ENCODE results near the gene VCL.
"Not testable (repeated sequence)": the region's sequence is repeated elsewhere in the genome, so short reads cannot be mapped to it uniquely, and the experiment has no call there.

The VCL gene

GRCh38 chr10:74113546-74113945 lies 115.6 kb downstream of the VCL start:
- no peak for DNase-seq

GRCh38 chr10:74114041-74114448 lies 116.1 kb downstream of the VCL start:
- no peak for DNase-seq

GRCh38 chr10:74117738-74118137 lies 119.8 kb downstream of the VCL start:
- DNase-seq: no peak

- DNase-seq: no peak
Measured at GRCh38 chr10:74118804-74119203, 120.9 kb downstream of the VCL start.

DNA sequence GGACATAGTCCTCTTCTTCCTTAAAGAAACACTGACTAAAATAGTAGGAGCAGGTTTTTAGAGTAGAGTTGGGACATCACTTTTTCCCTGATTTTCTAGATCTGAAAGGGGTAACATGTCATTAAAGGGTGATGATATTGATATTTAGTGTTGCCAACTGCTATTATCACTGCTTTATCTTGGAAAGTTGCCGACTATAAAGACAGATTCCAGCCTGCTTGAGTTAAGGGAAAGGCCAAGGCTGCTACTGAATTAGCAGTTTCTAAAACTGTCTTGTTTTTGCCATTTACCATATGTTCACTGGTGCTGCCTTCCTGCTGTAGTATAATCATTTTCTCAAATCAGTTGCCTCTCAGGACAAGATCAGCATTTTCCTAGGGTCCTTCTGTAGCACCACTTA lies 123.0 kb downstream of the VCL start:
- no peak for DNase-seq

- no peak for DNase-seq
Measured at GRCh38 chr10:74121368-74121767, 123.5 kb downstream of the VCL start.

DNA sequence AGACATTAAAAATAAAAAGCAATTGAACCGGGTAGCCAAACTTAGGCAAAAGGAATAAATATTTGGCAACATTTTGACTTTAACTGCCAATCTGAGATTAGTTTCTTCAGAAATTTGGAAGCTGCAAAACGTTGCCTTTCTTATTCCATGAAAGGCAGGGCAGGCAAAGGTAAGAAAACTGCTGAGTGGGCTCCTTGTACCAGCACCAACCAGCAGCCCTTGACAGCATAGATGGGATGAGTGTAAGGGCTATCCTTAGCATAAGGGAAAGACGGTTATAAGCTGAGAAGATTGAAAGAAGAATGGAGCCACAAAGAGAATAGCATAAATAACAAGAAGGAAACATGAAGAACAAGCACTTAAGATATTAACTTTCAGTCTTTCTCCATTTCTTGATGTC lies 124.1 kb downstream of the VCL start:
- DNase-seq: no peak

GRCh38 chr10:74123081-74123480 lies 125.2 kb downstream of the VCL start:
- DNase-seq: no peak

GRCh38 chr10:74133923-74134820 lies 136.3 kb downstream of the VCL start:
- DNase-seq: no peak

DNA sequence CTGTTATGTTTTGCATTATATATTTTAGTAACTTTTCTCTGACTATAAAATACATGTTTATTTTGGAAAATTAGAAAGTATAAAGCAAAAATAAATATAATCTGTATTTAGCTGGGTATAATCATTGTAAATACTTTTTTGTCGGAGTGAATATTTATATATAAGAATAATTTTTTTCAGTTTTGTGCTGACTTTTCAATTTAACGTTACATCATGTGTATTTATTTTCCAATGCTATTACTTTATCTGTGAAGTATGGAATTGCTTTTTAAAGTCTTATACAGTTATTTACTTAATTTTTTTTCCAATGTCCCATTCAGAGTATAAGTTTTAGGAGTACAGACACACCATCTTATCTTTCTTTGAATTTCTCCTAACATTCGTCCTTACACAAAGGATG lies 137.5 kb downstream of the VCL start:
- no peak for DNase-seq

GRCh38 chr10:74137992-74138391 lies 140.1 kb downstream of the VCL start:
- DNase-seq: no peak

DNA sequence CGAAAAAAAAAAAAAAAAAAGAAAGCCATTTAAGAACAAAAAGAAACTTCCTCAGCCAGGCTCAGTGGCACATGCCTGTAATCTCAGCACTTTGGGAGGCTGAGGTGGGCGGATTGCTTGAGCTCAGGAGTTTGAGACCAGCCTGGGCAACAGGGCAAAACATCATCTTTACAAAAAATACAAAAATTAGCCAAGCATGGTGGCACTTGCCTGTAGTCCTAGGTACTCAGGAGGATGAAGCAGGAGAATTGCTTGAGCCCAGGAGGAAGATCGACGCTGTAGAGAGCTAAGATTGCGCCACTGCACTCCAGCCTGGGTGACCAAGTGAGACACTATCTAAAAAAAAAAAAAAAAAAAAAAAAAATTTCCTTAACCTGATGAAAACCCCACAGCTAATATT lies 140.7 kb downstream of the VCL start:
- not testable (repeated sequence) for DNase-seq

DNA sequence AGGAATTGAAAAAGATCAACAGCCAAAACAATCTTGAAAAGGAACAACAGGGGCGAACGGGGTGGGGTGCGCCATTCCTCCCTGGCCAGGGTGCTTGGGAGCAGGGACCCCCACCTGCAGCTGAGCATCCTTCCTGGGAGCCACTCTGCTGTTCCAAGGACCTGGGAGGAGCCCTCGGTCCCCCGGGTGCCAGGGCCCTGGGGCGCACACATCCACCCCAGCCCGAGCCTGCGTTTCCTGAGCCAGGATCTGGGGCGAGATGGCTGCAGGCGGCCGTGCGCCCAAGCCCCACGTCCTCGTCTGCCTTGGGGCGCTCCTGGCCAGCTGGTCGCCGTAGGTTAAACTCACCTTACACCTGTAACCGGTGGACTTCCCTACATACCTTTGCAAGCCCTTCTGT lies 142.1 kb downstream of the VCL start:
- no peak for DNase-seq

GRCh38 chr10:74140553-74140952 lies 142.6 kb downstream of the VCL start:
- no peak for DNase-seq

- peak; percentile 83 for DNase-seq
Measured at GRCh38 chr10:74145133-74145532, 147.2 kb downstream of the VCL start.

DNA sequence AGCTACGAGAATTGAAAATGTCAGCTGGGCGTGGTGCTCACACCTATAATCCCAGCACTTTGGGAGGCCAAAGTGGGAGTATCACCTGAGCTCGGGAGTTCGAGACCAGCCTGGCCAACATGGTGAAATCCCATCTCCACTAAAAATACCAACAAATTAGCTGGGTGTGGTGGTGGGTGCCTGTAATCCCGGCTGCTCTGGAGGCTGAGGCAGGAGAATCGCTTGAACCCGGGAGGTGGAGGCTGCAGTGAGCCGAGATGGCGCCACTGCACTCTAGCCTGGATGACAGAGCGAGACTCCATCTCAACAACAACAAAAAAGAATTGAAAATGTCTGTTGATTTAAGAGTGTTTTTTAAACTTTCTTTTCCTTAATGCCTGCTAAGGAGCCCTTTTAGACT lies 149.1 kb downstream of the VCL start:
- DNase-seq: not testable (repeated sequence)

DNA sequence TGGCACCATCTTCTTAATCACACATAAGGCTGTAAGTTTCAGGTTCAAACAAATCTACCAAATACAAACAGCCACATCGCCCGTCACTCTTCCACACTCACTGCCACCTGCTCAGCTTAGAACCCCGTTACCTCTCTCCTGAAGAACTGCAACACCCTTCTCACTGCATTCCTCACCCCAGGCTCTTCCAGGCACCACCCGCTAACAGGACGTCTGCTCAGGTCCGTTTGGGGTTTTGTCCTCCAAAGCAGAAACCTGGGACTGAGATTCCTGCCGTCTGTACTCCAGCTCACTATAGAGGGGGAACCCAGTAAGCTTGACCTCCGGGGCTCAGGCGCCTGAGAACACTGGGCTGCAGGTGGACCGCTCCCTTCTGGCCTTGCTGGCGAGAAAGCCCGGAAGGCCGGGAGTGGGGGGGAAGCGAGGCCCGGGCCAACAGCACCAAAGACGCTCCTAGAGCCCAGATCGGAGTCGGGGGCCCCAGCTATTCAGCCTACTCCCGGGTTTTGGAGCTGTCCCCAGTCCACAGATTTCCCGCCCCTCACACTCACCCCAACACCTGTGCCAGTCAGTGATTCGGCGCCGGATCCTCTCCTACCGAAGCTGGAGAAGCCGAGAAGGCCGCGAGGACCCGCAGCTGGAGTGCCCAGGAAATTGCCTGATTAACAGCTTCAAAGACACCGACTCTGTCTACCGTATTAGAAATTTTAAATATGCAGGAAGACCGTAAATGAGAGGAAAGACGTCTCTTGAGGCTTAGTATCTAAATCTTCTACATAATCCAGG lies 152.5 kb downstream of the VCL start, which contains the start of gene AP3M1:
AP3M1 (minus strand) TSS at position 625 of the 786 bp plus-strand sequence. CDS start 12,449 bp downstream, outside the sequence.
- no peak for DNase-seq

DNA sequence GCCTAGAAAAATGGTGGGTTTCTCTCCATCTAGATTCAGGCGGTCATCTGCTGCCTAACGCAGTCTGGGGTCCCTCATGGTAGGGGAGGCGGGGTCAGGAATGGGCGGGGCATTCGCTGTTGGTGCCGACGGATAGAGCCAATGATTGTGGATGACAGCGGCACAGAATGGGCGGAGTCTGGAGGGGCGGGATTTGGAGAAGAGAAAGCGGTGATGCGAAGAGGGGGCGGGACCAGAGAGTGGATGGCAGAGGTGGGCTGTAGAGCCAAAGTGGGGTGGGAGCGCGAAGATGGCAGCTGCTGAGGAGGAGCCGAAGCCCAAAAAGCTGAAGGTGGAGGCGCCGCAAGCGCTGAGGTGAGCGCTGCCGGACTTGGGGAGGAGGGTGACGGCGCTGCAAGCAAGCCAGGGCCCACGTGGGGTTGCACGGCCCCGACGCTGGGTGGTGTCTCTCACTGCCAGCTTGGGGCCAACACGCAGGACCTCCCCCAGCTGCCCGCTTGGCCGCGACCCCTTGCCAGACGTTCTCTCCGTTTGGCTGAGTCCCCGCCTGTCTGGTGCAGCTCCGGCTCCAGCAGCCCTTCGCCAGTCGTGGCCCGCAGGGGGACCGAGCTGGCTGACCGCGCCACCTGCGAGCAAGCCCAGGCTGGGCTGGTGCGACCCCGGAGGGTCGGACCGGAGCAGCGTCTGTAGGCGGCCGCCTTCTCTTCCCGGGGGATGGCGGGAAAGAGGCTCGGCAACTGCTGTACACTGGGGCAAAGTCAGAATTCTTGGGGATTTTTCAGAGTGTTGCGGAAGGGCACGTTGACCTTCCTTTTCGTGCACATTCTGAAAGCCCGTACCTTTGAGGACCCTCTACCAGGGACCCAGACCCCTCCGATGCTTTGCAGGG lies 153.3 kb downstream of the VCL start, which contains the start of gene ADK:
ADK (plus strand) TSS at position 232 of the 889 bp plus-strand sequence; CDS start at position 290, 58 bp downstream.
- DNase-seq: peak; percentile 98

DNA sequence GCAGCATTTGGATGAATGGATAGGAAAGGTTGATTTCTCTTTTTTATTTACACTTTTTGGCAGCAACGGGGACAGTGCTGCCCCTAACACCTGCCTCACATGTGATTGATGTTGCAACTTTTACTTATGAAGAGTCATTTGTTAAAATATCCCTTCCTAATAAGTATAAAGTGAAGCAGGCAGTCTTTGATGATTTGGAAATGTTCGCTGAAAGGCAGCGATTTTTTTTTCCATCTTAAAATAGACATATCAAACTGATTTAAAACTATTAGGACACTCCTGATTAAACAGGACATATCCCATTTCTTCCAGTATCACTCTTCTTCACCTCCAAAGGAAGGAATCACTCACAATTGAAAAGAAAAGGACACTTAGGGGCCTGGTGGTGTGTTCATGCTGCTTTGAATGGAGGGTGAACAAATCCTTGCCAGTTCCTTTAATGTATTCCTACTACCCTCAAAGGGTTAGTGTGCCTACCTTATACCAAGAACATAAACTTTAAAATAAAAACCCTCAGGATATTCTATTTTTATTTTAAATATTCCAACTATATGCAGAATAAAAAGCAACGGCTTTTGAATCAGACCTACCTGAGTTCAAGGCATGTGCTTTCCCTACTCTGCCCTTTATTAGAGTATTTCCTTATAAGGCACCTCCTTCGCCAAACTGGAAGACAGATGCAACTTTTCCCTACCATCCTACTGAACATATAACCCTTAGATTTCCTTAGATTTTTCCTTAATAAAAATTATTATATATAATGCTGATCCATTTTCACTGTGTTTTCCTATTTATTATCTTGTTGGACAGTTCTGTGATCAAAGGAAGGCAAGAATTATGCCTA lies 154.2 kb downstream of the VCL start:
- no peak for DNase-seq

DNA sequence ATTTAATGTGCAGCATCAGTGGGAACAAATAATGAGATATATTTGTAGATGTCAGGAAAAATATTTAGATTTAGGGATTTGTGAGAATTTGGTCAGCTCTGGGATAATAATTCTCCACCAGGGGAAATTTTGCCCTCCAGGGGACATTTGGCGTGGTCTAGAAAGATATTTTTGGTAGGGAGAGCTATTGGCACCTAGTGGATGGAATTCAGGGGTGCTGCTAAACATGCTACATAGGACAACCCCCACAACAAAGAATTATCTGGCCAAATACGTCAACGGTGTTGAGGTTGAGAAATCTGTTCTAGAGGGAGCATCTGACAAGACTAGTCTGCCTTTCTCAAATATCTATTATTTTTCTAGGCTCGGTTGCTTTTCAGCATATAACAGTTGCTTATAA lies 155.2 kb downstream of the VCL start:
- peak; percentile 70 for DNase-seq

GRCh38 chr10:74153676-74154075 lies 155.8 kb downstream of the VCL start:
- no peak for DNase-seq

DNA sequence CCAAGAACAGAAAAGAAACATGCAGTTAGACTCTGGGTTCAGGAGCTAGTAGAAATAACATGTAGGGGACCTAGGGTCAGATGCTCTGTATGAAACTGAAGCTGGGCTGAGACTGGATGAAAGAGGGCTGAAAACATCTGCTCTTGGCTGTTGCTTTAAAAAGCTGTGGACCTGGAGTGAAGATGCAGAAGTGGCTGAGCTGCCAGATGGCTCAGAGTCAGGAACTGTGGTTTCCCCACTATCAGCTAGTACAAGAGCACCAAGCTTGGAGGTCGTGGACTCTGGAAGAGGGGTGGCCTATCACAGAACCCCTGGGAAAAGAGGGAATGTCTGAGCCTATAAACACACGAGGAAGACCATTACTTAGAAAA lies 159.0 kb downstream of the VCL start:
- no peak for DNase-seq

All from fibroblast of upper back skin (primary cell).